EH (cell line): ENCODE results near the gene ALDH18A1.
"Not testable (repeated sequence)": the region's sequence is repeated elsewhere in the genome, so short reads cannot be mapped to it uniquely, and the experiment has no call there.

Source experiments
- DNase-seq: peaks from one replicate; pipeline ENCODE4 v3.0.0-alpha.2; 2015; ENCODE audit warnings: low read depth

Gene ALDH18A1

GRCh38 chr10:95650232-95650631 lies 6.3 kb downstream of the ALDH18A1 start:
- DNase-seq = no peak

- no peak for DNase-seq
These were observed 8.4 kb downstream of the ALDH18A1 start for GRCh38 chr10:95648138-95648537.

GRCh38 chr10:95646160-95646559 lies 10.4 kb downstream of the ALDH18A1 start:
- DNase-seq = no peak

DNA sequence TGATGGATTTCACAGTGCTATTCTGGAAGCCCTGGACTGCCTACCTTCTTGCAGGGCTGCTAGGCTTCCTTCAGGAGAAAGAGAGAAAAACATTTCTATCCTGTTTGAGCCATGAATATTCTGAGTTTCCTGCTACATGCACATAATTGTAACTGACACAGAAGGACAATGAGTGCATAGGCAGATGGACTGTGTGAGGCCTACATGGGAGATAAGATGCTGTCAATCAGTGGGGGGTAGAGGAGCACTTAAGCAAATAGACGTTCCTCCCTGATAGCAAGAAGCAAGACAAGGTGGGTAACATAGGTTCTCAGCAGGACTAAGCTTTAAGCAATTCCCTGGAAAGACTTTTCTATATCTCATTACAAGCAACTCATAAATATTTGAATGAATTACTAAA lies 11.6 kb downstream of the ALDH18A1 start:
- no peak for DNase-seq

- no peak for DNase-seq
These were observed 15.6 kb downstream of the ALDH18A1 start for GRCh38 chr10:95640891-95641315.

- no peak for DNase-seq
These were observed 18.6 kb downstream of the ALDH18A1 start for GRCh38 chr10:95637911-95638310.

- no peak for DNase-seq
These were observed 19.4 kb downstream of the ALDH18A1 start for GRCh38 chr10:95637140-95637539.

- DNase-seq = no peak
These were observed 21.2 kb downstream of the ALDH18A1 start for GRCh38 chr10:95635319-95635733.

DNA sequence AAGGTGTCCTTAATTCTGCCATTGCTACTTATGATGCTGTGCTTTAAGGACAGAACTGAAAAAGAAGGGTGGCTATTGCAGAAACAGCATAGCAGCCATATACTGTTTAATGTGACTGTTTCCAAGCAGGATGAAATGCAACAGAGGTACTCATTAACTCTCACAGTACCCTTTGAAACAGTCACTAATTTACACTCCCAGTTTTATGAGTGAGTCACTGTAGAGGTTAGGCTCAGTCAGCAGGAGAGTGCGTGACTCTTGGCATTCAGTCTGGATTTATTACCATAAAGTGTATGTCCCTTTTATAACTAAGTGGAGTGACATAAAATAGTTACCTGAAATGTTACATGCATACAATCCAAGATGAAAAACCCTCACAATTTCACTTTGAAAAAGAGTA lies 27.7 kb downstream of the ALDH18A1 start:
- DNase-seq = peak; percentile 19

DNA sequence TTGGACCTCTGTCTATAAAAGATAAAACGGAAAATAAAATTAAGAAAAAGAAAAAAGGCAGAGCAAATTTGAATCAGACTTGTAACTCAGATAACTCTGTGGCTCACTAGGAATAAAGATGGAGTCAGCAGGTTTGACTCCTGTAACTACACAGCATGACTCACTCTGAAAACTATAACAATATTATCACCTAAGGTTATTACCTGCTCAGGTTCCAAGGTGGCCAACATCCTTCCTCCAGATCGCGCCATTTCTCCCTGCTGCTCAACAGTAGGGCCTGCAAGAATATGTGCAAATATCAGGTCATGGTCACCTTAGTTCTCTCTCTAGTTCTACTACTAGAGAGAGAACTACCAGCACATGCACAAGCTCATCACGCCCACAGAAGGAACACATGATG lies 30.0 kb downstream of the ALDH18A1 start:
- DNase-seq = no peak

GRCh38 chr10:95620415-95620814 lies 36.1 kb downstream of the ALDH18A1 start:
- not testable (repeated sequence) for DNase-seq

- DNase-seq = peak; percentile 54
These were observed 38.4 kb downstream of the ALDH18A1 start for GRCh38 chr10:95618101-95618500.

DNA sequence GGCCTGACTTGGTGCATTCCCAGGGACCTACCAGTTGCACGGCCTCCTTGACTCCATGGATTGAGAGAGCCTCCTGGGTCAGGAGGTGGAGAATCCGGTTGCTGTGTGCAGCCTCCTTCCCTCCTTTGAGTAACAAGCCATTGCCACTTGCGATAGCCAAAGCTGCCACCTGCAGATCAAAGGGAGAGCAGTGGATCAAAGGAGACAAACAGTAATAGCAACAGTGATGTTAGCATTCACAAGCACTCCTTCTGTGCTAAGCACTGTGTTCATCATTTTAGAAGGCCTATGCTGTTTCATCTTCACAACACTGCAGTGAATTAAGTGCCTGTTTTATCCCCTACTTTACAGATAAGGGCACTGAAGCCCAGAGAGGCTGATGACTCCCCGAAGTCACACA lies 40.1 kb downstream of the ALDH18A1 start:
- no peak for DNase-seq

DNA sequence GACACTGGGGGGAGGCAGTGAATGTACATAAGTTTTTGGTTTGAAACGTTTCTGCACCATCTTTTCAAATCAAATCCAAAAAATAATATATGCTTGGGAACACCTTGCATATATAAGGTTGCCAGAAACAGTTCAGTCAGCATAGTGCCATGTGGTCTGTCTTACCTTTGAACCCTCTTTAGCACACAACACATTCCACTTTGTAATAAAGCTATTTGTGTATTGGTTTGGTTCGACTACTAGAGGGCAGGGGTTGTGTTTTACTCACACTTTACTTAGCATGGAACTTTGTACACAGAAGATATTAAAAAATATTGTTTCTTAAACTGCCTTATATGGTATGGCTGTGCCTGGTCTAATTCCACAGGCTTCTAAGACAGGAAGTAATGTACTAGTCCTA lies 43.2 kb downstream of the ALDH18A1 start:
- no peak for DNase-seq

DNA sequence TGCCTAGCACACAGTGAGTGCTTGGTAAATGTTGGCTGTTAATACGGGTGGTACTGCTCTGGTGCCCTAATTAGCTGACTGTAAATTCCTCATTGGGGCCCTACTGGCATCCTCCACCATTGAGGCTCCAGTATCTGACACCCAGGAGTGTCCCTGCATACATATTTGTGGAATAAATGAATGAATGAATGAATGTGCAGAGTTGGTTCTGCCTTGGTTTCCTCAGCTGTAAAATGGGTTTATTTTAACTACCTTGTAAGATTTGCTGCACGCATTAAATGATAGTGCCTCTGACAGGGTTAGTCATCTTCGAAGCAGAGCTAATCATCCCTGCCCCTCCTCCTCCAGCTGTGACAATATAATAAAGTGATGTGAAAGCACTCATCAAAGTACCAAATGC lies 45.8 kb downstream of the ALDH18A1 start:
- DNase-seq = no peak

DNA sequence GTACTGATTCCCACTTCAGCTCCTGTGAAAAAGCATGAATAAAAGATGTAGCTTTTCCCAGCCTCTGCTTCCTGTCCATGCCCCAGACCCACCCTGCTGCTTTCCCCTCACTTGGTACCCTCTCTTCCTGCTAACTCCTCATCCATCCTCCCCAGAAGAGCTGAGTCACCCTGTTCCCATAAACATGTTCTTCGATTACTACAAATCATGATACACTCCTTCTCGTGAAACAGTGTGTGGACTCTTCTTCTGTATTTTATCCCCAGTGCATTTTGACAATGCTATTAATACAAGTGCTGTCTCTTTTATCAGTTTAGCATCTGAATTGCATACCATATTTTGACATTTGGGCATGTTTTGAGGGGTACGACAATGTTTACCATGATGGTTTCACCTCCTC lies 49.6 kb downstream of the ALDH18A1 start:
- no peak for DNase-seq

DNA sequence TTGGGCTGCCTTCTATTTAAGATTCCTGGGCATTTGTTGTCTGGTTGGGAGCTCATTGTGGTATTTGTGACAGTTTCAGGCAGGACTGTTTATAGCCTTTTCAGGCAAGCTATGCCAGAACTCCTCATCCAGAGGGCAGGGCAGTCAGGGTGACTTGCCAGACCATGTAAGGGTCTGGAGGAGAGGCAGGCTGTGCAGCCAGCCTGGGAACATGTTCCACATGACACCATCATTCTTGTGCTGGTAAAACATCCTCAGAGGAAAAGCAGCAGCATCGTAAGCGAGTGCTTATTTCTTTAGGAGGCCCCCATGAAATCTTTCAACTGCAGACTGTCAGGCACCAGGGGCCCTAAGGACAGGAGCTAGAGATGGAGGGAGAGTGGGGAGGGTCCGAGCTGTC lies 51.3 kb downstream of the ALDH18A1 start:
- peak; percentile 69 for DNase-seq

- DNase-seq = peak; percentile 39
These were observed 51.9 kb downstream of the ALDH18A1 start for GRCh38 chr10:95604630-95605029.

GRCh38 chr10:95602382-95602781 lies 54.1 kb downstream of the ALDH18A1 start:
- no peak for DNase-seq

DNA sequence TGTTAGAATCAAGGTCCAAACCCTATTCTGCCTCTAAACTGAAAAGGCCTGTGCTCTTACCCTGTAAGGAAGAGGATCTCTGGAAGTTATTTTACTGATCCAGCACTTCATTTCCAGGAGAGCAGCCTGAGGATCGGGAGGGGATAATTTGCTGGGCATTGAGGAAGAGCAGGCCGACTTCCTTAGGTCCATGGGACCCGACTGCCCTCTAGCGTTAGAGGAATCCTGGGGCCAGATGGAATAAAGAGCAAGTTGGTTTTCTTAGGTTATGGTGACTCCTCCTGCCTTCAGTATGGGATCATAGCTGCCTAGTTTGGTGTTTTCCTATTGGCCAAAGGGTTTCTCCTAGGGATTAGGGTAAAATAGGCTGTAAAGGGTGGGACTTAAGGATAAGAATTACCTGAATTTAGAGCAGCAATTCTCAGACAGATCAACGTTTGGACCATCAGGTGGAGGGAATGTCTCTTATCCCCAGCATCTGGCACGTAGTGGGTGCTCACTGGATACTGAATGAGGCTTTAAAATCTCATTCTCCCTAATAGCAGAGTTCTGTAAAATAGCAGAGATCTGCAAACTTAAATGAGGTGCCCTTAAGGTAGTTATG lies 55.3 kb downstream of the ALDH18A1 start:
- DNase-seq = peak; percentile 86

DNA sequence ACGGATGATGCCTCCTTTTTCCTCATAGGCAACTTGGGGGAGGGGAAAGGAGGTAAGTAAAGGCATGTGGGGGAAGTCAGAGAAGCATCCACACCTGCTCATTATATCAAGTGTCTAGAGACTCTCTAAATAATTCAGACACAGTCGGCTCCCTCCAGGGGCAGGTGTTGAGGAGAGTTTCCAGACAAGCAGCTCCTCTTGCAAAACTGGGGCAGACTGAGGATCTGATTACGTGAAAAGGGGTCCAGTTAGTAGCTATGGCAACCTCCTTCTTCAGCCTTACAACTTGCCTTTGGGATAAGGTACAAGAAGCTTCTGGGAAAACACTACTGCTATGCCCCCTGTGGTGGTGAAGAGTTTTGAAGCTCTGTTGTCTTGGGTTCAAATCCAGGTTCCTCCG lies 56.4 kb downstream of the ALDH18A1 start:
- no peak for DNase-seq

DNA sequence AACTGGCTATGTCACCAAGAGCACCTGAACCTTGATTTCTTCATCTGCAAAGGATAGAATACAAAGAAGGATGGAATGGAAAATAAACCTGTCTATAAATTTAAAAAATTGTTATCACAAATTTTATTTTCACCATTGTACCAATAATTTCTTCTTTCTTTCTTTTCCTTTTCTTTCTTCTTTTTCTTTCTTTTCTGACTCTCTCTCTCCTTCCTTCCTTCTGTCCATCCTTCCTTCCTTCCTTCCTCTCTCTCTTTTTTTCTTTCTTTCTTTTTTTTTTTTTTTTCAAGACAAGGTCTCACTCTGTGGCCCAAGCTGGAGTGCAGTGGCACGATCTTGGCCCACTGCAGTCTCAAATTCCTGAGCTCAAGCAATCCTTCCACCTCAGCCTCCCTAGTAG lies 58.7 kb downstream of the ALDH18A1 start:
- no peak for DNase-seq

GRCh38 chr10:95588025-95588424 lies 68.5 kb downstream of the ALDH18A1 start:
- DNase-seq = no peak

- DNase-seq = no peak
These were observed 76.5 kb downstream of the ALDH18A1 start for GRCh38 chr10:95579835-95580535.
